Measurements from ENCODE around the gene TIMM21. TPM values are rescaled to one million over a fixed set of nuclear protein-coding genes. Genes with fewer than 3 reads are reported as not detected.

Gene TIMM21
- polyA plus RNA-seq, 1 donor (not counting 4 experiments of a cell fraction or from before 2014, with no cell fraction given) = 76.0 TPM

DNA sequence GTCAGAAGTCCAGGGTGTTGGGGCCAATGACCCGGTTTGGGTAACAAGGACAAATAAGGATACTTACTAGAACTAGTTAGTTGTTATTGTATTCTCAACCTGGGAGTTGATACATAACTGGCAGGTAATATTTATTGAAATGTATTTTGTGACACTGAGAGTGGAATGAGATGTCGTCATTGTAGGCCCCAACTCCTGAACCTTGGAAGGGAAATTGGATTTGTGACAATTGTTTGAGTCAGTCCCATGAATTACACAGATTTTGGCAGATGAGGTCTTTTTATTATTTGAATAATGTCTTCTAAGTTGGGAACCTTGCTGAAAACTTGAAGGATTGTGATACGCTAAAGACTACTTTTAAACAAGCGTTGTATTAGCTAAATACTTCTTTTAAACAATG lies 5.1 kb downstream of the TIMM21 start:
- no peaks in the 10 kb centered on the region for H3K9me3 ChIP-seq (ENCODE audit: control insufficient read depth, low read depth, low read length)
- H3K4me2 ChIP-seq (ENCODE audit: control insufficient read depth, extremely low read depth, insufficient read depth, low read depth, low read length) = no peak overlapping the region
- H3K27ac ChIP-seq (ENCODE audit: control insufficient read depth, insufficient read depth, low read length) = no peak overlapping the region
- no peak overlapping the region for H3K9ac ChIP-seq (ENCODE audit: control insufficient read depth, extremely low read depth, insufficient read depth, low read length)
- peaks cover 17% of the 10 kb centered on the region for H3K4me1 ChIP-seq (ENCODE audit: control insufficient read depth, extremely low read depth, insufficient read depth, low read length)
- H4K20me1 ChIP-seq (ENCODE audit: control insufficient read depth, extremely low read depth, insufficient read depth, low read length) = no peaks in the 10 kb centered on the region
- no peaks in the 10 kb centered on the region for H3K27me3 ChIP-seq (ENCODE audit: control insufficient read depth, extremely low read depth, insufficient read depth, low read length)
- H2AFZ ChIP-seq (ENCODE audit: control insufficient read depth, low read length) = no peak overlapping the region
- peaks cover 11 to 23% of the 10 kb centered on the region in 2 experiments for H3K36me3 ChIP-seq (ENCODE audit: control insufficient read depth in 2 of 2, extremely low read depth in 1 of 2, insufficient read depth in 2 of 2, low read length in 2 of 2)
- no peak overlapping the region for H3K4me3 ChIP-seq (ENCODE audit: control insufficient read depth in 2 of 3, extremely low read depth in 1 of 3, insufficient read depth in 2 of 3, low read depth in 1 of 3, low read length in 3 of 3)
- H3K79me2 ChIP-seq (ENCODE audit: control insufficient read depth, insufficient read depth, low read length) = peaks cover 67% of the 10 kb centered on the region
- no peak for TF ChIP-seq EZH2 (IDR thresholded peaks at IDR 0.05; ENCODE audit: low read length)
- TF ChIP-seq, protein P1, sequence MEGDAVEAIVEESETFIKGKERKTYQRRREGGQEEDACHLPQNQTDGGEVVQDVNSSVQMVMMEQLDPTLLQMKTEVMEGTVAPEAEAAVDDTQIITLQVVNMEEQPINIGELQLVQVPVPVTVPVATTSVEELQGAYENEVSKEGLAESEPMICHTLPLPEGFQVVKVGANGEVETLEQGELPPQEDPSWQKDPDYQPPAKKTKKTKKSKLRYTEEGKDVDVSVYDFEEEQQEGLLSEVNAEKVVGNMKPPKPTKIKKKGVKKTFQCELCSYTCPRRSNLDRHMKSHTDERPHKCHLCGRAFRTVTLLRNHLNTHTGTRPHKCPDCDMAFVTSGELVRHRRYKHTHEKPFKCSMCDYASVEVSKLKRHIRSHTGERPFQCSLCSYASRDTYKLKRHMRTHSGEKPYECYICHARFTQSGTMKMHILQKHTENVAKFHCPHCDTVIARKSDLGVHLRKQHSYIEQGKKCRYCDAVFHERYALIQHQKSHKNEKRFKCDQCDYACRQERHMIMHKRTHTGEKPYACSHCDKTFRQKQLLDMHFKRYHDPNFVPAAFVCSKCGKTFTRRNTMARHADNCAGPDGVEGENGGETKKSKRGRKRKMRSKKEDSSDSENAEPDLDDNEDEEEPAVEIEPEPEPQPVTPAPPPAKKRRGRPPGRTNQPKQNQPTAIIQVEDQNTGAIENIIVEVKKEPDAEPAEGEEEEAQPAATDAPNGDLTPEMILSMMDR (optimal IDR thresholded peaks at IDR 0.05 in 1 of 3, IDR thresholded peaks at IDR 0.05 in 1 of 3, conservative IDR thresholded peaks at IDR 0.05 in 1 of 3; ENCODE audit: extremely low read depth in 1 of 3, insufficient read depth in 2 of 3, low read length in 3 of 3) = no peak
- H3K9me1 ChIP-seq (ENCODE audit: control insufficient read depth, extremely low read depth, insufficient read depth, low read length) = peaks cover 3% of the 10 kb centered on the region
- dilution Hi-C loops (cut with MboI; ENCODE audit: extremely low pct_ligation_motif_present, low sequenced_read_pairs) = no loop called here
- FAIRE-seq (no peak), DNase-seq (ENCODE audit: low read depth, low spot score) (no peak)

DNA sequence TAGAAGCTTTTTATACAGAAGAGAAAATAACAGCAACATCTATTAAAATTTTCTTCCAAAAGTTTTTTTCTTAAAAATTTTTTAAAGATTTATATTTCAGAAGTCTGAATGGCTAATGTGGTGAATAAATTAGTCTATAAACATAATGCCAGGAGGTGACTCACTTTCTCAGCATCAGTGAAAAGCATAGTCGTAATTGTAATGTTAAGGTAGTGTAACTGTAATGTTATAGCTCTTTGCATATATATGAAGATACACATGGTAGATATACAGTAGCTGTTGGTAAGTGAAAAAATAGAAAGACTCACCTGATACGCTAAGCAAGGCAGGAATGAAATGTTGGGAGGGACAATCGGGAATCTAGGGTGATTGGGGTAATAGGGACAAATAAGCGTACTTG lies 5.5 kb downstream of the TIMM21 start:
- H3K4me1 ChIP-seq (ENCODE audit: control insufficient read depth, extremely low read depth, insufficient read depth, low read length) = peaks cover 17% of the 10 kb centered on the region
- no peaks in the 10 kb centered on the region for H3K27me3 ChIP-seq (ENCODE audit: control insufficient read depth, extremely low read depth, insufficient read depth, low read length)
- no peak overlapping the region for H3K27ac ChIP-seq (ENCODE audit: control insufficient read depth, insufficient read depth, low read length)
- H2AFZ ChIP-seq (ENCODE audit: control insufficient read depth, low read length) = no peak overlapping the region
- peaks cover 63% of the 10 kb centered on the region for H3K79me2 ChIP-seq (ENCODE audit: control insufficient read depth, insufficient read depth, low read length)
- FAIRE-seq (no peak), DNase-seq (ENCODE audit: low read depth, low spot score) (no peak)
- H3K4me2 ChIP-seq (ENCODE audit: control insufficient read depth, extremely low read depth, insufficient read depth, low read depth, low read length) = no peak overlapping the region
- peaks cover 12 to 23% of the 10 kb centered on the region in 2 experiments for H3K36me3 ChIP-seq (ENCODE audit: control insufficient read depth in 2 of 2, extremely low read depth in 1 of 2, insufficient read depth in 2 of 2, low read length in 2 of 2)
- peaks cover 3% of the 10 kb centered on the region for H3K9me1 ChIP-seq (ENCODE audit: control insufficient read depth, extremely low read depth, insufficient read depth, low read length)
- no peak overlapping the region for H3K4me3 ChIP-seq (ENCODE audit: control insufficient read depth in 2 of 3, extremely low read depth in 1 of 3, insufficient read depth in 2 of 3, low read depth in 1 of 3, low read length in 3 of 3)
- H3K9me3 ChIP-seq (ENCODE audit: control insufficient read depth, low read depth, low read length) = no peaks in the 10 kb centered on the region
- dilution Hi-C loops (cut with MboI; ENCODE audit: extremely low pct_ligation_motif_present, low sequenced_read_pairs) = no loop called here
- no peak for TF ChIP-seq EZH2 (IDR thresholded peaks at IDR 0.05; ENCODE audit: low read length)
- TF ChIP-seq, protein P1 (optimal IDR thresholded peaks at IDR 0.05 in 1 of 3, IDR thresholded peaks at IDR 0.05 in 1 of 3, conservative IDR thresholded peaks at IDR 0.05 in 1 of 3; ENCODE audit: extremely low read depth in 1 of 3, insufficient read depth in 2 of 3, low read length in 3 of 3) = no peak
- H3K9ac ChIP-seq (ENCODE audit: control insufficient read depth, extremely low read depth, insufficient read depth, low read length) = no peak overlapping the region
- H4K20me1 ChIP-seq (ENCODE audit: control insufficient read depth, extremely low read depth, insufficient read depth, low read length) = no peaks in the 10 kb centered on the region
